ENCODE data around the gene CDKN1C.

Gene CDKN1C

GRCh38 chr11:2931420-2931746 is 45.8 kb upstream of the CDKN1C start:
- no peak for DNase-seq (ENCODE audit: low read depth)
- TF ChIP-seq, protein P1, sequence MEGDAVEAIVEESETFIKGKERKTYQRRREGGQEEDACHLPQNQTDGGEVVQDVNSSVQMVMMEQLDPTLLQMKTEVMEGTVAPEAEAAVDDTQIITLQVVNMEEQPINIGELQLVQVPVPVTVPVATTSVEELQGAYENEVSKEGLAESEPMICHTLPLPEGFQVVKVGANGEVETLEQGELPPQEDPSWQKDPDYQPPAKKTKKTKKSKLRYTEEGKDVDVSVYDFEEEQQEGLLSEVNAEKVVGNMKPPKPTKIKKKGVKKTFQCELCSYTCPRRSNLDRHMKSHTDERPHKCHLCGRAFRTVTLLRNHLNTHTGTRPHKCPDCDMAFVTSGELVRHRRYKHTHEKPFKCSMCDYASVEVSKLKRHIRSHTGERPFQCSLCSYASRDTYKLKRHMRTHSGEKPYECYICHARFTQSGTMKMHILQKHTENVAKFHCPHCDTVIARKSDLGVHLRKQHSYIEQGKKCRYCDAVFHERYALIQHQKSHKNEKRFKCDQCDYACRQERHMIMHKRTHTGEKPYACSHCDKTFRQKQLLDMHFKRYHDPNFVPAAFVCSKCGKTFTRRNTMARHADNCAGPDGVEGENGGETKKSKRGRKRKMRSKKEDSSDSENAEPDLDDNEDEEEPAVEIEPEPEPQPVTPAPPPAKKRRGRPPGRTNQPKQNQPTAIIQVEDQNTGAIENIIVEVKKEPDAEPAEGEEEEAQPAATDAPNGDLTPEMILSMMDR (IDR thresholded peaks at IDR 0.05; ENCODE audit: insufficient read depth, low read depth, low read length, missing control alignments) = no peak
- H3K4me3 ChIP-seq (ENCODE audit: low read length) = no peak overlapping the region

DNA sequence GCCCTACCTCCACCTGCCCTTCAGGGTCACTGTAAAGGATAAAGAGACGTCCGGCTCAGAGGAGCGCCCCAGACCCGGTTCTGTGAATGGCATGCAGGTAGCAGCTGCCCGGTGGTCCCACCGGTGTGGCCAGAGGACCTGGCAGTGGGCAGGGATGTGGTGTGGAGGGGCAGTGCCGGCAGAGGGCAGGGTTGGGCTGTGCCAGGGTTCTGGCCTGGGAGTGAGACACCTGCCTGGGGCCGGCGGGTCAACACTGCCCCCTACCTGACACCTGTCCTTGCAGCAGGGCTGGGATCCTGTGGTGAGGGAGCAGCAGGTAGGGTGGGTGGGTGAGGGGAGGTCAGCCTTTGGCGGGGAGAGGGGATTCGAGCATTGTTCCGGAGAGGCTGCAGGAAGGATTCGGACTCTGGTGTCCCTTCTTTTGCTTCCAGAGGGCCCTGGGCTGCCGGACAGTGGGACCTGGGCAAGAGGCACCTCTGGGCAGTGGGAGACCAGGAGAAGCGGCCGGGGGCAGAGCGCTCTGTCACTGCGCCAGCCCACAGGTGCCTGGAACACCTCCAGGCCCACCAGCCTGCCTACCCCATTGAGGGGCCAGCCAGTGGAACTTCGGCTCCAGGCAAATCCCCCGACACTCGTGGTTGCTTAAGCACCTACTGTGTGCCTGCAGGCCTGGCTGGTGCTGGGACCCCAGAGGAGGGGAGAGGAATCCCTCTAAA is 45.3 kb upstream of the CDKN1C start:
- H3K4me3 ChIP-seq (ENCODE audit: low read length) = no peak overlapping the region
- TF ChIP-seq, protein P1 (IDR thresholded peaks at IDR 0.05; ENCODE audit: insufficient read depth, low read depth, low read length, missing control alignments) = peak; percentile 66
- peak; percentile 84 for DNase-seq (ENCODE audit: low read depth)

GRCh38 chr11:2929950-2930703 is 44.6 kb upstream of the CDKN1C start:
- TF ChIP-seq, protein P1 (IDR thresholded peaks at IDR 0.05; ENCODE audit: insufficient read depth, low read depth, low read length, missing control alignments) = no peak
- DNase-seq (ENCODE audit: low read depth) = peak; percentile 63
- peak overlapping the region; percentile 40 for H3K4me3 ChIP-seq (ENCODE audit: low read length)

- peak overlapping the region; percentile 40 for H3K4me3 ChIP-seq (ENCODE audit: low read length)
- peak; percentile 87 for DNase-seq (ENCODE audit: low read depth)
- TF ChIP-seq, protein P1 (IDR thresholded peaks at IDR 0.05; ENCODE audit: insufficient read depth, low read depth, low read length, missing control alignments) = no peak
These were observed 44.0 kb upstream of the CDKN1C start for GRCh38 chr11:2929531-2929949.

DNA sequence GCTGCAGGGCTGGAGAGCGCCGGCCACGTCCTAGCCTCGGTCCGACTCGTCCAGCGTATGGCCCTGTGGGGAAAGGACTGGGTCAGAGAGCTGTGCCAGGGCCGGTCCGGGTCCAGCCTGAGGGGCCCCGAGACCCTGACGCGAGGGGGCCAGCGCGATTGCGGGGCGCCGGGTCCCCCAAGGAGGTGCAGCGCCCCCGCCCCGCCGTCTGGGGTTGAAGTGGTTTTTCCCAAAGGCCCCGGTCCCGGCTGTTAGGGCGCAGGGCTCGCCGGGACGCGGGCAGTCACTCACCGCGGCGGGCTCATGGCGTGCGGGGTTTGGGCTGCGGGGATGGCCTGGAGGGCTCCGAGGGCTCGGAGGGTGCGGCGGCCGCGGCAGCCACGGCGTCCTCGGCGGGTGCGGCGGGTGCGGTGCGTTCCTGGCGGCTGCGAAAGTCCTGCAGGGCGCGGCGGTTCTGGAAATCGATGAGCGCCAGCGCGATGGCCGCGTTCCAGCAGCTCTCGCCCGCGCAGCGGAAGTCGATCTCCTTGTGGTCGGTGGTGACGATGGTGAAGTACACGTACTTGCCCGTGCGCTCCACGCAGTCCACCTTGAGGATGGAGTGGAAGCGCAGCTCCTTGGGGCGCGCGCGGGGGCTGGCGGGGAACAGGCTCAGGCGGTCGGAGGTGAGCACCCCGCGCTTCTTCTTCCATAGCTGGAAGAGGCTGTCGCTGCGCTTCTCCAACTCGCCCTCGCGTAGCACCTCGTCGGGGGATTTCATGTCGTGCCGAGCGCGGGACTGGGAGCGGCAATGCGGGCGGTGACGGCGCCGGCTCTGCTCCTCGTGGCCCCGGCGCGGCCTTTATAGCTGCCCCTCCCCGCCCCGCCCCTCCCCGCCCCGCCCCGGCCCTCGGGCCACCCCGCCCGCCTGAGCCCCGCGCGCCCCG is 43.3 kb upstream of the CDKN1C start, which contains the start of gene PHLDA2:
Gene PHLDA2 (minus strand): TSS at position 816 of the 926 bp plus-strand sequence. CDS start 56 bp downstream, at position 760.
- TF ChIP-seq, protein P1 (IDR thresholded peaks at IDR 0.05; ENCODE audit: insufficient read depth, low read depth, low read length, missing control alignments) = no peak
- H3K4me3 ChIP-seq (ENCODE audit: low read length) = peak within 1 kb of the TSS; percentile 70
- peak; percentile 74 for DNase-seq (ENCODE audit: low read depth)

GRCh38 chr11:2927851-2928604 is 42.5 kb upstream of the CDKN1C start:
- TF ChIP-seq, protein P1 (IDR thresholded peaks at IDR 0.05; ENCODE audit: insufficient read depth, low read depth, low read length, missing control alignments) = no peak
- peak; percentile 57 for DNase-seq (ENCODE audit: low read depth)
- peak overlapping the region; percentile 70 for H3K4me3 ChIP-seq (ENCODE audit: low read length)

All from epithelial cell of esophagus (primary cell).